Myometrial cell (primary cell): ENCODE data around the gene INHBB. TPM values are rescaled to one million over a fixed set of nuclear protein-coding genes. Genes with fewer than 3 reads are reported as not detected.

ENCODE experiments used
- total RNA-seq: library from RNA; depleted of rRNA; stranded (reverse); fragments of >200 nt; gene quantifications from 2 replicates; pipeline ENCODE4 v1.2.3, GENCODE V29; 2015

Gene INHBB
- total RNA-seq = not detected in 2 replicates

GRCh38 chr2:120346026-120346666 is at the start of gene INHBB:
TSS of gene INHBB (plus strand) at chr2:120346136. CDS start at chr2:120346189, 53 bp downstream.

Other genes with a start within 250 kb of the INHBB start
- 21.0 and 29.2 TPM in 2 replicates for gene TMEM185B, start 122.7 kb upstream of the INHBB start, total RNA-seq
- 81.3 and 86.7 TPM in 2 replicates for gene RALB, start 93.3 kb upstream of the INHBB start, total RNA-seq